ENCODE results near the gene OLFML2B.

Gene OLFML2B

GRCh38 chr1:161973924-161974845 is 49.5 kb downstream of the OLFML2B start:
- ChIA-PET CTCF (interaction anchor here (1.5 to 1.7 kb wide), 2 partner anchors 63 to 182 kb away, joined by 3 to 5 read pairs; no protein-coding TSS in a partner anchor), POLR2A (no interaction called here)
- TF ChIP-seq CTCF (IDR thresholded peaks at IDR 0.05; ENCODE audit: control extremely low read depth, extremely low read depth, low read depth, missing control alignments), result no peak
- no peak for DNase-seq (ENCODE audit: extremely low spot score)

- no peak for TF ChIP-seq CTCF (IDR thresholded peaks at IDR 0.05; ENCODE audit: control extremely low read depth, extremely low read depth, low read depth, missing control alignments)
- DNase-seq (ENCODE audit: extremely low spot score), result no peak
- ChIA-PET CTCF (interaction anchor here (1.7 kb wide), 1 partner anchor 64 kb away, joined by 5 read pairs; no protein-coding TSS in a partner anchor), POLR2A (no interaction called here)
Measured at GRCh38 chr1:161972828-161973227, 50.8 kb downstream of the OLFML2B start.

- DNase-seq (ENCODE audit: extremely low spot score), result no peak
- ChIA-PET POLR2A (no interaction called here), CTCF (interaction anchor here (1.3 kb wide), 1 partner anchor 66 kb away, joined by 3 read pairs; no protein-coding TSS in a partner anchor)
- no peak for TF ChIP-seq CTCF (IDR thresholded peaks at IDR 0.05; ENCODE audit: control extremely low read depth, extremely low read depth, low read depth, missing control alignments)
Measured at GRCh38 chr1:161970633-161971032, 53.0 kb downstream of the OLFML2B start.

GRCh38 chr1:161970036-161970435 is 53.6 kb downstream of the OLFML2B start:
- DNase-seq (ENCODE audit: extremely low spot score), result no peak
- POLR2A ChIA-PET, result no interaction called here
- CTCF ChIA-PET, result interaction anchor here (1.3 kb wide), 1 partner anchor 67 kb away, joined by 3 read pairs; no protein-coding TSS in a partner anchor
- TF ChIP-seq CTCF (IDR thresholded peaks at IDR 0.05; ENCODE audit: control extremely low read depth, extremely low read depth, low read depth, missing control alignments), result no peak

- no peak for TF ChIP-seq CTCF (IDR thresholded peaks at IDR 0.05; ENCODE audit: control extremely low read depth, extremely low read depth, low read depth, missing control alignments)
- ChIA-PET POLR2A (no interaction called here), CTCF (interaction anchor here (1.5 kb wide), 1 partner anchor 11 kb away, joined by 3 read pairs; no protein-coding TSS in a partner anchor)
- no peak for DNase-seq (ENCODE audit: extremely low spot score)
Measured at GRCh38 chr1:161966067-161966466, 57.6 kb downstream of the OLFML2B start.

- POLR2A ChIA-PET, result no interaction called here
- DNase-seq (ENCODE audit: extremely low spot score), result peak; percentile 65
- TF ChIP-seq CTCF (IDR thresholded peaks at IDR 0.05; ENCODE audit: control extremely low read depth, extremely low read depth, low read depth, missing control alignments), result no peak
- CTCF ChIA-PET, result no interaction called here
Measured at GRCh38 chr1:161962091-161962887, 61.4 kb downstream of the OLFML2B start.
